H1 (cell line): ENCODE results near the gene PYGL. TPM values are rescaled to one million over a fixed set of nuclear protein-coding genes. Genes with fewer than 3 reads are reported as not detected.

Experiments used
- CTCF ChIA-PET: fragments of 300-600 bp; sonication (Branson Sonifier 250); formaldehyde crosslinking; loops from one replicate; lab custom pipeline; 2021; ENCODE audit not compliant: partially characterized antibody; lab: Charles Lee
- POLR2A ChIA-PET: fragments of 300-600 bp; sonication (Branson Sonifier 250); formaldehyde crosslinking; loops from one replicate; lab custom pipeline; 2021; ENCODE audit warnings: inconsistent platforms; ENCODE audit not compliant: partially characterized antibody; lab: Charles Lee
- DNase-seq, 2 experiments: peaks; one replicate each; pipeline versions ENCODE4 v3.0.0 to v3.0.0-alpha.2; 2010 to 2022; ENCODE audit warnings: low spot score in 2 of 2, low read depth in 1 of 2, mixed read lengths in 1 of 2
- FAIRE-seq: peaks from 2 replicates; lab custom pipeline; 2011; peaks lifted over from hg19 to GRCh38; lab: Jason Lieb, UNC
- H2AFZ ChIP-seq: 2 replicates; pipeline ENCODE4 v1.8.1; 2012; ENCODE audit warnings: low read length, inconsistent platforms
- H2AK5ac ChIP-seq: 2 replicates; pipeline ENCODE4 v1.6.1; 2013; ENCODE audit warnings: low read depth, low read length
- H2BK120ac ChIP-seq: replicated peaks from 2 replicates; pipeline ENCODE3; 2013; ENCODE audit warnings: low read depth, low read length, inconsistent platforms
- H2BK12ac ChIP-seq: 2 replicates; pipeline ENCODE4 v1.6.1; 2013; ENCODE audit warnings: low read depth, low read length
- H2BK15ac ChIP-seq: 2 replicates; pipeline ENCODE4 v1.6.1; 2013; ENCODE audit warnings: low read length
- H2BK20ac ChIP-seq: 2 replicates; pipeline ENCODE4 v1.6.1; 2013; ENCODE audit warnings: low read length
- H2BK5ac ChIP-seq: 2 replicates; pipeline ENCODE4 v1.6.1; 2013; ENCODE audit warnings: low read depth, low read length
- H3K14ac ChIP-seq: 2 replicates; pipeline ENCODE4 v1.6.1; 2013; ENCODE audit warnings: inconsistent platforms; ENCODE audit not compliant: insufficient read length
- H3K18ac ChIP-seq: 2 replicates; pipeline ENCODE4 v1.6.1; 2013; ENCODE audit warnings: low read length; ENCODE audit errors: extremely low read depth
- H3K23ac ChIP-seq: 2 replicates; pipeline ENCODE4 v1.6.1; 2013; ENCODE audit warnings: inconsistent platforms; ENCODE audit not compliant: insufficient read length
- H3K23me2 ChIP-seq: 2 replicates; pipeline ENCODE4 v1.6.1; 2013; ENCODE audit warnings: low read depth, low read length
- H3K27ac ChIP-seq: 2 replicates; pipeline ENCODE4 v1.6.1; 2011; ENCODE audit warnings: low read depth, low read length, inconsistent platforms
- H3K27me3 ChIP-seq, 4 experiments: replicated peaks in 1 of 4; 1 replicate in 1 of 4; 2 replicates in 3 of 4; pipeline versions ENCODE4 v1.6.1 to v1.8.1; 2011 to 2013; ENCODE audit warnings: low read length in 3 of 4, mild to moderate bottlenecking in 3 of 4, inconsistent platforms in 2 of 4, mixed read lengths in 2 of 4, moderate library complexity in 1 of 4; ENCODE audit not compliant: control insufficient read depth in 3 of 4, insufficient read depth in 3 of 4; ENCODE audit errors: extremely low read depth in 1 of 4
- H3K36me3 ChIP-seq, 4 experiments: 2 replicates each; pipeline versions ENCODE4 v1.6.1 to v1.8.1; 2011 to 2013; ENCODE audit warnings: mild to moderate bottlenecking in 4 of 4, low read length in 3 of 4, moderate library complexity in 2 of 4, control low read depth in 1 of 4, inconsistent platforms in 1 of 4; ENCODE audit not compliant: insufficient read depth in 4 of 4, control insufficient read depth in 2 of 4
- H3K4ac ChIP-seq: replicated peaks from 2 replicates; pipeline ENCODE3; 2013; ENCODE audit warnings: low read length, low read depth, mixed read lengths, inconsistent platforms; ENCODE audit not compliant: insufficient read length
- H3K4me1 ChIP-seq, 4 experiments: replicated peaks in 1 of 4; 1 replicate in 1 of 4; 2 replicates in 3 of 4; pipeline versions ENCODE4 v1.6.1 to v1.8.1; 2011 to 2013; ENCODE audit warnings: low read length in 3 of 4, inconsistent platforms in 2 of 4, mixed read lengths in 1 of 4; ENCODE audit not compliant: insufficient read depth in 4 of 4, control insufficient read depth in 3 of 4
- H3K4me2 ChIP-seq, 2 experiments: 2 replicates each; pipeline versions ENCODE4 v1.6.1 to v1.8.1; 2011 to 2013; ENCODE audit warnings: low read depth in 2 of 2, low read length in 2 of 2, control low read depth in 1 of 2, inconsistent platforms in 1 of 2, mild to moderate bottlenecking in 1 of 2; ENCODE audit not compliant: insufficient read depth in 1 of 2
- H3K4me3 ChIP-seq, 4 experiments: fragments of 200-600, 300-600 bp in 1 of 4; sonication (generic), shearing (Covaris generic), sonication (Bioruptor Twin) in 1 of 4; 2 replicates each; pipeline versions ENCODE4 v1.5.1 to v1.8.1; 2011 to 2016; ENCODE audit warnings: low read length in 4 of 4, low read depth in 3 of 4, control low read depth in 2 of 4, inconsistent platforms in 2 of 4, mild to moderate bottlenecking in 2 of 4, mixed read lengths in 1 of 4, moderate library complexity in 1 of 4; ENCODE audit not compliant: insufficient read depth in 2 of 4; ENCODE audit errors: extremely low read depth in 1 of 4
- H3K56ac ChIP-seq: replicated peaks from 2 replicates; pipeline ENCODE3; 2013; ENCODE audit warnings: low read depth, mild to moderate bottlenecking, mixed read lengths, low read length, inconsistent platforms; ENCODE audit not compliant: insufficient read length
- H3K79me1 ChIP-seq: 2 replicates; pipeline ENCODE4 v1.6.1; 2013; ENCODE audit warnings: low read depth, low read length, control low read depth
- H3K79me2 ChIP-seq, 2 experiments: 2 replicates each; pipeline versions ENCODE4 v1.6.1 to v1.8.1; 2012 to 2013; ENCODE audit warnings: low read length in 2 of 2, mild to moderate bottlenecking in 2 of 2, inconsistent platforms in 1 of 2; ENCODE audit not compliant: insufficient read depth in 2 of 2, control insufficient read depth in 1 of 2
- H3K9ac ChIP-seq, 4 experiments: replicated peaks in 1 of 4; 1 replicate in 1 of 4; 2 replicates in 3 of 4; pipeline versions ENCODE4 v1.6.1 to v1.8.1; 2011 to 2013; ENCODE audit warnings: low read depth in 3 of 4, low read length in 3 of 4, control low read depth in 2 of 4, mild to moderate bottlenecking in 2 of 4, moderate library complexity in 2 of 4, inconsistent platforms in 1 of 4; ENCODE audit errors: extremely low read depth in 1 of 4
- H3K9me3 ChIP-seq, 2 experiments: 2 replicates each; pipeline versions ENCODE4 v1.6.1 to v1.8.1; 2012 to 2013; ENCODE audit warnings: mild to moderate bottlenecking in 2 of 2, moderate library complexity in 2 of 2, control low read depth in 1 of 2, inconsistent platforms in 1 of 2, low read depth in 1 of 2, low read length in 1 of 2, mixed read lengths in 1 of 2; ENCODE audit not compliant: insufficient read depth in 2 of 2
- H4K20me1 ChIP-seq, 2 experiments: replicated peaks in 1 of 2; 2 replicates each; pipeline versions ENCODE3 to v1.8.1; 2011 to 2013; ENCODE audit warnings: inconsistent platforms in 2 of 2, low read length in 2 of 2, mild to moderate bottlenecking in 1 of 2; ENCODE audit not compliant: insufficient read depth in 2 of 2, control insufficient read depth in 1 of 2
- H4K5ac ChIP-seq: 2 replicates; pipeline ENCODE4 v1.6.1; 2013; ENCODE audit warnings: low read length, low read depth, mixed read lengths, inconsistent platforms; ENCODE audit not compliant: insufficient read length
- H4K8ac ChIP-seq: 2 replicates; pipeline ENCODE4 v1.8.0; 2013; ENCODE audit warnings: mild to moderate bottlenecking, moderate library complexity, low read length, inconsistent platforms; ENCODE audit not compliant: insufficient read depth; ENCODE audit errors: extremely low read depth
- H4K91ac ChIP-seq: replicated peaks from 2 replicates; pipeline ENCODE3; 2013; ENCODE audit warnings: low read length, mixed read lengths, inconsistent platforms; ENCODE audit not compliant: insufficient read length
- CBX8 ChIP-seq: fragments of 300-800, 300-1000 bp; sonication (generic); IDR thresholded peaks from 2 replicates; pipeline ENCODE4 v1.7.1; 2016; ENCODE audit warnings: low read depth, low read length, borderline replicate concordance
- CHD2 ChIP-seq: IDR thresholded peaks from 2 replicates; pipeline ENCODE4 v1.6.1; 2012; ENCODE audit warnings: low read length, improper control_type of control experiment
- CTBP2 ChIP-seq: IDR thresholded peaks from 2 replicates; pipeline ENCODE4 v1.7.0; 2011; ENCODE audit warnings: borderline replicate concordance, mild to moderate bottlenecking, moderate library complexity, mixed read lengths, low read length; ENCODE audit not compliant: insufficient read depth, insufficient read length
- GABPA ChIP-seq: IDR thresholded peaks from 2 replicates; pipeline ENCODE4 v1.6.1; 2011; ENCODE audit warnings: mild to moderate bottlenecking, low read length, moderate library complexity, borderline replicate concordance; ENCODE audit not compliant: insufficient read depth
- HDAC2 ChIP-seq, 2 experiments: fragments of 300-600 bp in 1 of 2; sonication (generic) in 1 of 2; IDR thresholded peaks; 2 replicates each; pipeline ENCODE4 v1.6.1; 2011 to 2012; ENCODE audit warnings: low read depth in 2 of 2, low read length in 2 of 2, mild to moderate bottlenecking in 2 of 2, moderate library complexity in 2 of 2, borderline replicate concordance in 1 of 2, inconsistent platforms in 1 of 2
- JUN ChIP-seq: IDR thresholded peaks from 2 replicates; pipeline ENCODE4 v1.6.1; 2011; ENCODE audit warnings: low read depth, mild to moderate bottlenecking, improper control_type of control experiment, low read length
- PHF8 ChIP-seq: fragments of 200-600 bp; sonication (generic); conservative IDR thresholded peaks from 2 replicates; pipeline ENCODE4 v1.7.1; 2012; ENCODE audit warnings: low read depth, mild to moderate bottlenecking, inconsistent platforms, low read length, moderate library complexity
- RNF2 ChIP-seq: fragments of 200-900, 300-1000 bp; sonication (generic); IDR thresholded peaks from 2 replicates; pipeline ENCODE4 v1.7.1; 2016; ENCODE audit warnings: borderline replicate concordance, low read depth, mild to moderate bottlenecking, antibody characterized with exemption, low read length; ENCODE audit not compliant: poor library complexity, severe bottlenecking; ENCODE audit errors: missing control alignments
- SIRT6 ChIP-seq: IDR thresholded peaks from one replicate; pipeline ENCODE4 v1.7.1; 2012; ENCODE audit warnings: low read length, inconsistent platforms
- SP1 ChIP-seq: IDR thresholded peaks from 2 replicates; pipeline ENCODE4 v1.6.1; 2011; ENCODE audit warnings: low read depth, low read length
- TCF12 ChIP-seq: IDR thresholded peaks from 2 replicates; pipeline ENCODE4 v1.6.1; 2011; ENCODE audit warnings: low read depth, mild to moderate bottlenecking, low read length
- TEAD4 ChIP-seq: IDR thresholded peaks from 2 replicates; pipeline ENCODE4 v1.6.1; 2012; ENCODE audit warnings: low read depth, low read length, inconsistent platforms, mixed read lengths
- WGBS, 2 experiments: shearing (Covaris generic) in 1 of 2; methylation state at CpG; one replicate each; pipeline versions ENCODE4 v1.1.6 to v1.1.7; 2013 to 2015; ENCODE audit warnings: low lambda C conversion rate in 2 of 2, mixed read lengths in 2 of 2, inconsistent platforms in 1 of 2, low coverage in 1 of 2, missing lambda C conversion rate in 1 of 2; ENCODE audit not compliant: insufficient replicate concordance in 2 of 2, insufficient coverage in 1 of 2, insufficient read length in 1 of 2; ENCODE audit errors: extremely low coverage in 1 of 2, missing lambda C conversion rate in 1 of 2; 5-methylcytosine and 5-hydroxymethylcytosine counted together
- polyA plus RNA-seq, 7 experiments: library from polyadenylated mRNA; depleted of rRNA in 3 of 7; stranded (reverse) in 5 of 7; unstranded in 2 of 7; fragments of >200 nt in 5 of 7; fragments of 200-250 nt in 2 of 7; gene quantifications; 1 replicate in 5 of 7; 2 replicates in 1 of 7; 4 replicates in 1 of 7; pipeline versions ENCODE4 v1.2.1 to v1.2.3, GENCODE V29; 2011 to 2013; ENCODE audit warnings: missing spikeins in 2 of 7, mixed read lengths in 2 of 7
- total RNA-seq: library from RNA; stranded (reverse); fragmentation: NEBNext Ultra II Directional; extraction: Animal tissue kit (Norgen Biotek cat#: 25700); gene quantifications from 2 replicates; pipeline ENCODE4 v1.2.1, GENCODE V29; 2021

Gene PYGL
- total and polyA plus RNA-seq, 2 of the 8 experiments (the other 6 are each of a cell fraction or from before 2014, with no cell fraction given): 26.1 to 50.5 TPM

DNA sequence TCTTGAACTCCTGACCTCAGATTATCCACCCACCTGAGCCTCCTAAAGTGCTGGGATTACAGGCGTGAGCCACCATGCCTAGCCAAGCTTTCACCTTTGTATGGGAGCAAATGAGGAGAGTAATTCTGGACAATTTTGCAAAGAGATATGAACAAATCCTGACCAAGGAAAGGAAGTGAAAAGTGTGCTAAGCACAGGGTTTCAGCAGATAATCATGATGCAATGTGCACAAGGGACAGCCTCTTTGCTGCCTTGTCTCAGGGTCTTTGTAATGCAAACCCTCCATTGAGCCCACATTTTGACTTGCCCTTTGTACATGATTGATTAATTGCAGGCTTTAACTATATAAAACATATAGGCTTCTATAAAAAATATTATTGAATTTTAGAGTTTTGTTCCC, 9.2 kb upstream of the PYGL start:
- CTCF ChIA-PET: interaction anchor here (0.8 to 2.3 kb wide), 7 partner anchors 18 to 267 kb away, joined by 3 to 8 read pairs (median 4); no protein-coding TSS in a partner anchor
- H3K9me3 ChIP-seq: peaks cover 0 to 6% of the 10 kb centered on the region in 2 experiments; a peak in 1 of 4 replicates
- 85% methylated on average over 1 of the region's 1 CpG; no CpG with 5 or more reads in 1 of the 2 experiments for WGBS, 2 experiments

More for the DNA sequence above, 9.2 kb upstream of the PYGL start:
- DNase-seq (no peak), FAIRE-seq (no peak)
- Histone ChIP-seq H3K27me3 (no peaks in the 10 kb centered on the region), H2BK120ac (no peak overlapping the region), H4K8ac (no peak overlapping the region), H3K4ac (no peak overlapping the region), H2BK15ac (no peak overlapping the region), H3K23me2 (no peaks in the 10 kb centered on the region), H3K4me3 (no peak overlapping the region), H4K91ac (no peak overlapping the region), H3K14ac (no peak overlapping the region), H3K79me1 (no peaks in the 10 kb centered on the region), H3K56ac (no peak overlapping the region), H3K18ac (no peak overlapping the region), H3K4me2 (no peak overlapping the region), H2BK20ac (no peak overlapping the region), H3K9ac (no peak overlapping the region), H2BK5ac (no peak overlapping the region), H4K5ac (no peak overlapping the region), H3K36me3 (no peaks in the 10 kb centered on the region), H3K79me2 (no peaks in the 10 kb centered on the region), H4K20me1 (no peaks in the 10 kb centered on the region), H2AK5ac (no peak overlapping the region), H2AFZ (no peak overlapping the region), H3K23ac (no peak overlapping the region), H3K27ac (no peak overlapping the region), H3K4me1 (peaks cover 0 to 5% (median 2%) of the 10 kb centered on the region in 4 experiments; a peak in 3 of 7 replicates), H2BK12ac (no peak overlapping the region)
- POLR2A ChIA-PET: interaction anchor here (1.6 kb wide), 1 partner anchor 10 kb away, joined by 4 read pairs; the partner anchor contains the start of gene PYGL
- no peak for TF ChIP-seq GABPA
- TF ChIP-seq PHF8: no peak
- no peak for TF ChIP-seq TCF12
- no peak for TF ChIP-seq TEAD4
- TF ChIP-seq RNF2: no peak
- TF ChIP-seq SP1: no peak
- no peak for TF ChIP-seq CHD2
- TF ChIP-seq CTBP2: no peak
- no peak for TF ChIP-seq JUN
- TF ChIP-seq CBX8: no peak
- no peak for TF ChIP-seq SIRT6
- TF ChIP-seq HDAC2 (IDR thresholded peaks at IDR 0.05; ENCODE audit: borderline replicate concordance in 1 of 2, low read depth in 2 of 2, low read length in 2 of 2): no peak
